GM18505 (cell line): ENCODE results near the gene TCF25.
"Not testable (repeated sequence)": the region's sequence is repeated elsewhere in the genome, so short reads cannot be mapped to it uniquely, and the experiment has no call there.

ENCODE experiments used
- ATAC-seq: cut with Tn5 transposase; IDR thresholded peaks from one replicate; pipeline ENCODE4 v1.9.1; 2021; ENCODE audit not compliant: unreplicated experiment
- POLR2A ChIP-seq: IDR thresholded peaks from 4 replicates; pipeline ENCODE4 v1.6.1; 2011; ENCODE audit warnings: borderline replicate concordance; ENCODE audit not compliant: insufficient read depth, insufficient read length; ENCODE audit errors: extremely low read depth

TCF25 gene

GRCh38 chr16:89873109-89873971 lies at the start of gene TCF25:
Gene TCF25 (plus strand): TSS chr16:89873592. CDS start chr16:89873668, 76 bp downstream.
- peak; percentile 47 for ATAC-seq
- peak; percentile 91 for TF ChIP-seq POLR2A

DNA sequence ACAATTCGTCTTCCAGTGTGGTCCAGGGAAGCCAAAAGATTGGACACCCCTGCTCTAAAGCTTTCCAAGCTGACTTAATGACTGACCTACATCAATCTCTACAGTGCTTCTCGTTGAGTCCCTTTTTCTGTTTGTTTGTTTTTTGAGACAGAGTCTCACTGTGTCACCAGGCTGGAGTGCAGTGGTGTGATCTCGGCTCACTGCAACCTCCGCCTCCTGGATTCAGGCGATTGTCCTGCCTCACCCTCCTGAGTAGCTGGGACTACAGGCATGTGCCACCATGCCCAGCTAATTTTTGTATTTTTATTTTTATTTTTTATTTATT lies 49.6 kb upstream of the TCF25 start:
- not testable (repeated sequence) for ATAC-seq

GRCh38 chr16:89826531-89827382 lies 46.6 kb upstream of the TCF25 start:
- TF ChIP-seq POLR2A, result no peak
- ATAC-seq, result no peak

DNA sequence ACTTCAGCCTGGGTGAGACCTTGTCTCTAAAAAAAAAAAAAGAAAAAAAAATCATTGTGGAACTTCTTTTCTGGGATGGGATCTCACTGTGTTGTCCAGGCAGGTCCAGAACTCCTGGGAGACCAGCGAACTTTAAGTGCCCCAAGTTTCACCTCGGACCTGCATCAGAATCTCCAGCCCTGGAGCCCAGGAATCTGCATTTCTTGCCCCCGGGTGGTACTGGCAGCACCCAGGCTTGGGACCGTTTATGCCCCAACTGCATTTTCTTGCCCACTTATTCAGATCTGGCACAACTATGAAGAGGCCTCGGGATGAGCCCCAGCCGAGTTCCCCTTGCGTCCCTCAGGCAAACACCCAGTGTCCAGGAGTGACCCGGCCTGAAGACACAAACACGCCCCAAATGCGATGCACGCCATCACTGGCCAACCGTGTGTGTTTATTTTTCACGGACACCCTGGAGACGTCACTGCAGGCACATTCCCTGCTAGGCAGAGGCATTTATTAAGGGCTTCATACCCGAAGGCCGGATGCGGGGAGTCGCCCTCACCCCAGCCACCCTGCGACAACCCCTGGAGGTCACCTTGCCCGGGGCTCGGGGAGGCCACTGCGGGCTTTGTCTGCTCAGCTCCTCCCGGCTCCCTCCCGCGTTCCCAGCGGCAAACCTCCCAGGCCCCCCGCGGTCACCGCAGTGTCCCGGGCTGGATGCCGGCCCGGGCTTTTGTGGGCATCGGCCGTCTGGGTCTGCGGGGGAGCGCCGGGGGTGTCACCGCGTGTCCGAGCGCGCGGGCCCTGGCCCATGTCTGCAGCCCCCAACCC lies 45.8 kb upstream of the TCF25 start:
- TF ChIP-seq POLR2A, result no peak

DNA sequence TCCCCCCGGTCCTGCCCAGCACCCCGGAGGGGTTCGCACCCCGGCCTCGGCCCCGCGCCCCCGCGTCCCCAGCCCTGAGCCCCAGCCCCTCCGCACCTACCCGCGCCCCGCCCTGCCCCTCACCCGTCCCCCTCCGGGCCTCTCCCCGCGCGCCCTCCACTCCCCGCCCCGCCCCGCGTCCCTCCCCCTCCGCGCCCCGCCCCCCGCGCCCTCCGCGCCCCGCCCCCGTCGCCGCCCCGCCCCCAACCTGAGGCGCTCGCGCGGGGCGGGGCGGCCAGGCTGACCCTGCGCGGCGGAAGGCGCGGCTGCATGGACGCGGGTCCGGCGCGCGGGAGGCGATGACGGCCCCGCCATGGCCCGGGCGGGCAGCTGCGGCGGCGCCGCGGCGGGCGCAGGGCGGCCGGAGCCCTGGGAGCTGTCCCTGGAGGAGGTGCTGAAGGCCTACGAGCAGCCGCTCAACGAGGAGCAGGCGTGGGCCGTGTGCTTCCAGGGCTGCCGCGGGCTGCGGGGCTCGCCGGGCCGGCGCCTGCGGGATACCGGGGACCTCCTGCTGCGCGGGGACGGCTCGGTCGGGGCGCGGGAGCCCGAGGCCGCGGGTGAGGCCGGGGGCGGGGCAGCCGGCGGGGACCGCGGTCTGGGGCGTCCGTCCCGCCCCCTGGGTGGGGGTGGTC lies 45.1 kb upstream of the TCF25 start, which contains the start of gene SPIRE2:
Gene SPIRE2 (plus strand): TSS at position 277 of the 671 bp plus-strand sequence. CDS start 76 bp downstream, at position 353.
- ATAC-seq, result no peak
- TF ChIP-seq POLR2A, result no peak

More for the DNA sequence above, 45.8 kb upstream of the TCF25 start:
- no peak for ATAC-seq

DNA sequence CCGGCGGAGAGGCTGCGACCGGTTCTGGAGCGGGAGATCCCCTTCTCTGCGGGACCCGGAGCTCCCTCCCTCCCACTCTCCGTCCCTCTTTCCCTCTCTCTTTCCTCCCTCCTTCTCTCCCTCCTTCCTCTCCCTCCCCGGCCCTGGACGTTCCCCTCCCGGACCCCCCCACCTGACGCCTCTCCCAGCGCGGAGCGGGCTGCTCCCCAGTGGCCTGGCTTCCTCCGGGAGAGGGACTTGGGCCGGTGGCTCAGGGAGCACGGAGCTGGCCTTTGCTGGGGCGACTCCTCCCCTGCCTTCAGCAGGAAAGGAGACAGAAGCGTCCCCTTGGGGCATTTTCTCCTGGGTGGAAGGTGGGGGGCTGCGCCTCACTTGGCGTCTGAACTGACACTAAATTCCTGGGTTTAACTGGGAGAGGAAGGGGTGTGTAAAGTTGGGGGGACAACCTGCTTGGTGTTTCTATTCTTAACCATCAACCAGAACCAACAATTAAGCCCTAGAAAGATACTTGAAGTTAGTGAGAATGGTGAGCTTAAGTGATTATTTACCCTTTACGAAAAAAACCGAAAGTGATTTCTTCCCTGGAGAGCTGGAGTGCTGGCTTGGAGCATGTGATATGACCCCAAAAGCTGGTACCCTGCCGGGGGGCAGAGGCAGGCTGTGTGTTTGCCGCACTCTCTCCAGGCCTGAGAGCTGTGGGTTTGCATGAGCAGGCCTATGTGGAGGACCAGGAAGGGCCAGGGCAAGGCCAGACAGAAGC lies 44.3 kb upstream of the TCF25 start:
- TF ChIP-seq POLR2A, result no peak
- ATAC-seq, result no peak

DNA sequence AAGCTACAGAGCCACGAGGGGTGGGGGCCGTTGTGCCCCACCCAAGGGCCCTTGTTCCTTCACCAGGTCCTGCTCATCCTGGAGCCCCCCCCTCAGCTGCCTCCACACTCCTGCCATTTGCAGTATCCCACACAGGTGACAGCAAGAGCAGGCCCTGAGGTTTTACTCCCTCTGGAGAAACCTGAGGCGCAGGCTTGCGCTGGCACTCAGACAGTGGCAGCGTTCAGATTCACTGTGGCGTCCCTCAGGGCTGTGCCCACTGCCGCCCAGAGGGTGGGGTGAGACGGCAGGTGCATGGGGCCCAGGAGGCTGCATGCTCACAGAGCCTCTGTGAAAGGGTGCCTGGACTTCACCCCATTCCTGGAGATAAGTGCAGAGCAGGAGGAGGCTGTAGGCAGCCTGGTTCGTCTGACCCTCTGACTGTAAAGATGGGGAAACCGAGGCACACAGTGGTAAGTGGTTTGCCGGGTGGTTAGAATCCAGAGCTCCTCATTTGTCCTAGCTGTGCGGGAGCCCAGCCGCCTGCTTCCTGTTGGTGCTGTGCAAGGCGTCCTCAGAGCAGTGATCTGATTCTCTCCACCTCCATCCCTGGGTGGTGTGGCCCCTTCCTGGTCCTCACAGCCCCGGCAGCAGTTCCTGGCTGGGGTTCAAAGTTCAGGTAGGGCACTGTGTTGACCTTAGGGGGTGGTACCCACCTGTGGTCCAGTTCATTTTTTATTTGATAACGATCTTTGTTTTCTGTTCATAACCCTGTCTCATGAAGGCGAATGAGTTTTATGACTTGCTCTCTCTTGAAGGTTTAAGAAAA lies 43.6 kb upstream of the TCF25 start:
- ATAC-seq, result no peak

DNA sequence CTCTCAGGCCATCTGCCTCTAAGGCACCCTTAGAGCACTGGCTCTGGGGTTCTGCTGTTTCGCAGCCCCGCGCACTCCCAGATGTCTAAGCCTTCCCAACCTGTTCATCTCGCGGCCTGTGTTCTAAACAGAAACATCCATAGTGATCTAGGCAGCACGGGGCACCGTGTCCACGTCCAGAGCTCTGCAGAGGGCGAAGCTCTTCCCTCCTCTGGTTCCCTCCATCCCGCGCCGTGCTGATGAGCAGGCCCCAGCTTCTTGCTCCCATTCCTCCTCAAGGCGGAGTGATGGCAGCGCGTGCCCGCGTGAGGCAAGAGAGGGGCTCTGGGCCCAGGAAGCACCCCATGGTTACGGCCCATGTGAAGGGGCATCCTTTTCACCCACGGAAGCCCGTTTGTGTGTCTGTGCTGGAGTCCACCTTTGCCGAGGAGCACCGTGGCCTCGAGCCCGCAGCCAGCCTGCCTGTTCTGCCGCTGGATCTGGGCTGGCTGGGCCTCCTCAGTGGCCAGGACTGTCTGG lies 41.5 kb upstream of the TCF25 start:
- no peak for ATAC-seq
- TF ChIP-seq POLR2A, result no peak

More for the DNA sequence above, 43.6 kb upstream of the TCF25 start:
- TF ChIP-seq POLR2A, result no peak

DNA sequence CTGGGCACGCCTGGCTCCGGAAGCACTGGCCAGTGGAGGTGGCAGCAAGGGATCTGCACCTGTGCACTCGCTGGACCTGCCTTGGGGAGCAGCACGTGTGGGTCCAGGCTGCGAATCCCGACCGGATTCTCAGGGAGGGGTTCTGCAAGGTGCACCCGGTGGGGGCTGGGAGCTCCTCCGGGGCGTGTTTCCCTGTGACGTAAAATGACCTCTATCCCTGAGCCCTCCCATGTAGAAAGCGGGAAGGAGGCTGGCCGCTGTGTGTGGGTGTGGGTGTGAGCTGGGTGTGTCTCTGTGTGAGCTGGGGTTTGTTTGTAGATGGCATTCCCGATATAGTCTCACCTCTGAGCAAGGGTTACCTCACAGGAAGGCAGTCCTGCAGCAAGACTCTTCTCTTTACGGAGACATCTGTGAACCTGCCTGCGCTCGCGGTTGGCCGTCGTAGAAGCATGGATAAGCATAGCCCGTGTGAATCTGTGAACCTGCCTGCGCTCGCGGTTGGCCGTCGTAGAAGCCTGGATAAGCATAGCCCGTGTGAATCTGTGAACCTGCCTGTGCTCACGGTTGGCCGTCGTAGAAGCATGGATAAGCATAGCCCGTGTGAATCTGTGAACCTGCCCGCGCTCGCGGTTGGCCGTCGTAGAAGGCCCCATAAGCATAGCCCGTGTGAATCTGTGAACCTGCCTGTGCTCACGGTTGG lies 39.6 kb upstream of the TCF25 start:
- not testable (repeated sequence) for ATAC-seq

DNA sequence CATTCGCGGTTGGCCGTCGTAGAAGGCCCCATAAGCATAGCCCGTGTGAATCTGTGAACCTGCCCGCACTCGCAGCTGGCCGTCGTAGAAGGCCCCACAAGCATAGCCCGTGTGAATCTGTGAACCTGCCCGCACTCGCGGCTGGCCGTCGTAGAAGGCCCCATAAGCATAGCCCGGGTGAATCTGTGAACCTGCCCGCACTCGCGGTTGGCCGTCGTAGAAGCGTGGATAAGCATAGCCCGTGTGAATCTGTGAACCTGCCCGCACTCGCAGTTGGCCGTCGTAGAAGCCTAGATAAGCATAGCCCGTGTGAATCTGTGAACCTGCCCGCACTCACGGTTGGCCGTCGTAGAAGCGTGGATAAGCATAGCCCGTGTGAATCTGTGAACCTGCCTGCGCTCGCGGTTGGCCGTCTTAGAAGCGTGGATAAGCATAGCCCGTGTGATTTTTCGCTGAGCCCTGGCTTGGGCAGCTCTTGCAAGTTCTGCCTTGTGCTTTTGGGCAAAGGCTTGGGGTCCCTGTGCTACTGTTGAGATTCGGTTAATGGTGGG lies 38.5 kb upstream of the TCF25 start:
- ATAC-seq, result not testable (repeated sequence)

DNA sequence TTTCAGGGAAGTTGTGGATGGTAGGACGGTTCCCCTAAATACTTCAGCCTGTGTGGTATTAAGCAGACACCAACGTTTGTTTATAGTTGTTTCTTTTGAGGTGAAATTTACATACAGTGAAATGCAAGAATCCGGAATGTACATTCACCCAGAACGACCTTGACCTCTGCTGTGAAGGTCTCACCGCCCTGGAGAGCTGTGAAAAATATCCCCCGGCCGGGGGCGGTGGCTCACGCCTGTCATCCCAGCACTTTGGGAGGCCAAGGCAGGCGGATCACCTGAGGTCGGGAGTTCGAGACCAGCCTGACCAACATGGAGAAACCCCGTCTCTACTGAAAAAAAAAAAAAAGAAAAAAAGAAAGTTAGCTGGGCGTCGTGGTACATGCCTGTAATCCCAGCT lies 36.9 kb upstream of the TCF25 start:
- ATAC-seq, result not testable (repeated sequence)
